ENCODE measurements around the gene PHKG2.

Gene PHKG2

DNA sequence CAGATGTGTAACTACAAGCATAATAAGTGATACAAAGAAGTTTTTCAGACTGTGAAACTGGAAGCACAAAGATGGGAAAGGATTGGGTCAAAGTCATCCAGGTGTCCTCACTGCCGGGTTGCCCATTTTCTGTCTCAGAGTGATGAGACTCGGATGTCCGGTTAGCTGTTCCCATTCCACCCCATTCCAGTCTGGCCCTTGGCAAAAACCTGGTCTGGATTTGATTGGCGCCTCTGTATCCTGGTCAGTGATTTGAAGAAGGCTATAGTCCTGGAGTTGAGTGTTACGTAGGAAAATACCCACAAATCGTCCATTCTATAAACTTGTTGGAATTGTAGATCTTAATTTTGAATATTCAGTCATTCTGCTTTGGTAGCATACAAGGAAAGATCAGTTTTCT lies 19.9 kb upstream of the PHKG2 start:
- DNase-seq (ENCODE audit: low read depth in 2 of 2), result no peak

DNA sequence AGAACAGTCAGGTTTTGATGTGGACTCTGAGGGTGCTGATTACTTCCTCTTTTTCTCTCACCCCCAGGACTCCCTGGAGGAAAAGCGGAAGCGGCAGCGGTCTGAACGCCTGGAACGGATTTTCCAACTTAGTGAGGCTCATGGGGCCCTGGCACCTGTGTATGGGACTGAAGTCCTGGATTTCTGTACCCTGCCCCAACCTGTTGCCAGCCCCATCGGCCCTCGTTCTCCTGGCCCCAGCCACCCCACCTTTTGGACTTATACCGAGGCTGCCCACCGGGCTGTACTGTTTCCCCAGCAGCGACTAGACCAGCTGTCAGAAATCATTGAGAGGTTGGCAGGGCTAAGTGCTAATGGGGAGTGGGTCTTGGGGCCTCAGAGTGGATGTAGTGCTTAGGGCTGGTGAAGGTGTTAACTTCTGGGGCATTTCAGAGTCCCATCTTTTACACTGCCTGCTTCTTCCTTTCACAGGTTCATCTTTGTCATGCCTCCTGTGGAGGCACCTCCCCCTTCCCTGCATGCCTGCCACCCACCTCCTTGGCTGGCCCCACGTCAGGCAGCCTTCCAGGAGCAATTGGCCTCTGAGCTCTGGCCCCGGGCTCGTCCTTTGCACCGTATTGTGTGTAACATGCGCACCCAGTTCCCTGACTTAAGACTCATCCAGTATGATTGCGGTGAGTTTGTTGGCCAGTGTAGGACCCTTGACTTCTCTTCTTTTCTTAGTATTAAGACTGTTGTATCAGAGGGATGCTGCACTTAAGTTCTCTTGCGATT lies 19.1 kb upstream of the PHKG2 start:
- DNase-seq (ENCODE audit: low read depth in 2 of 2), result no peak

- no peak for DNase-seq (ENCODE audit: low read depth in 2 of 2)
Observed at GRCh38 chr16:30731411-30731810, 16.8 kb upstream of the PHKG2 start.

DNA sequence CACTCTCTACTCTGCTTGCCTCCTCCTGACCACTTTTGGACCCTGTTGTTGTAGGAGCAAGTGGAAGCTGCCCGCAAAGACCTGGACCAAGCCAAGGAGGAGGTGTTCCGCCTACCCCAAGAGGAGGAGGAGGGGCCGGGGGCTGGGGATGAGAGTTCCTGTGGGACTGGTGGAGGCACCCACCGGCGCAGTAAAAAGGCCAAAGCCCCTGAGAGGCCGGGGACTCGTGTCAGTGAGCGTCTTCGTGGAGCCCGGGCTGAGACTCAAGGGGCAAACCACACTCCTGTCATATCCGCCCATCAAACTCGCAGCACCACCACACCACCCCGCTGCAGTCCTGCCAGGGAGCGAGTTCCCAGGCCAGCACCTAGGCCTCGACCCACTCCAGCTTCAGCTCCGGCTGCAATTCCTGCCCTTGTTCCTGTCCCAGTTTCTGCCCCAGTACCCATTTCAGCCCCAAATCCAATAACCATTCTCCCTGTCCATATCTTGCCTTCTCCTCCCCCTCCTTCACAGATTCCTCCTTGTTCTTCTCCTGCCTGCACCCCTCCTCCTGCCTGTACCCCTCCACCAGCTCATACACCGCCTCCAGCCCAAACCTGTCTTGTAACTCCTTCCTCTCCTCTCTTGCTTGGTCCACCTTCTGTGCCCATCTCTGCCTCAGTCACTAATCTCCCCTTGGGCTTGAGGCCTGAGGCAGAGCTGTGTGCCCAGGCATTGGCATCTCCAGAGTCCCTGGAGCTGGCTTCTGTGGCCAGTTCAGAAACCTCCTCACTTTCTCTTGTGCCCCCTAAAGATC lies 11.0 kb upstream of the PHKG2 start:
- DNase-seq (ENCODE audit: low read depth in 2 of 2), result no peak

DNA sequence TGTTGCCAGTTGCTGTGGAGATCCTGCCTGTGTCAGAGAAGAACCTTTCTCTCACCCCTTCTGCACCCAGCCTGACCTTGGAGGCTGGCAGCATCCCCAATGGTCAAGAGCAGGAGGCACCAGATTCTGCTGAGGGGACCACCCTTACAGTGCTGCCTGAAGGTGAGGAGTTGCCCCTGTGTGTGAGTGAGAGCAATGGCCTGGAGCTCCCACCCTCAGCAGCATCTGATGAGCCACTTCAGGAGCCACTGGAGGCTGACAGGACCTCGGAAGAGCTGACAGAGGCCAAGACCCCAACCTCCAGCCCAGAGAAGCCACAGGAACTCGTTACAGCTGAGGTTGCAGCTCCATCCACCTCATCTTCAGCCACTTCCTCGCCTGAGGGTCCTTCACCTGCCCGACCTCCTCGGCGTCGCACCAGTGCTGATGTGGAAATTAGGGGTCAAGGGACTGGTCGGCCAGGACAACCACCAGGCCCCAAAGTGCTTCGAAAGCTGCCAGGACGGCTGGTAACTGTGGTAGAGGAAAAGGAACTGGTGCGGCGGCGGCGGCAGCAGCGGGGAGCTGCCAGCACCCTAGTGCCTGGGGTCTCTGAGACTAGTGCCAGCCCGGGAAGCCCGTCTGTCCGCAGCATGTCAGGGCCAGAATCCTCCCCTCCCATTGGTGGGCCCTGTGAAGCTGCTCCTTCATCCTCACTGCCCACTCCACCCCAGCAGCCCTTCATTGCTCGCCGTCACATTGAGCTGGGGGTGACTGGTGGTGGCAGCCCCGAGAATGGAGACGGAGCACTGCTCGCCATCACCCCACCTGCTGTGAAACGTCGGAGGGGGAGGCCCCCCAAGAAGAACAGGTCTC lies 10.2 kb upstream of the PHKG2 start:
- DNase-seq (ENCODE audit: low read depth in 2 of 2), result no peak

GRCh38 chr16:30738984-30739951 lies 9.0 kb upstream of the PHKG2 start:
- no peak for DNase-seq (ENCODE audit: low read depth in 2 of 2)

- no peak for DNase-seq (ENCODE audit: low read depth in 2 of 2)
Observed at GRCh38 chr16:30740364-30741251, 7.6 kb upstream of the PHKG2 start.

DNA sequence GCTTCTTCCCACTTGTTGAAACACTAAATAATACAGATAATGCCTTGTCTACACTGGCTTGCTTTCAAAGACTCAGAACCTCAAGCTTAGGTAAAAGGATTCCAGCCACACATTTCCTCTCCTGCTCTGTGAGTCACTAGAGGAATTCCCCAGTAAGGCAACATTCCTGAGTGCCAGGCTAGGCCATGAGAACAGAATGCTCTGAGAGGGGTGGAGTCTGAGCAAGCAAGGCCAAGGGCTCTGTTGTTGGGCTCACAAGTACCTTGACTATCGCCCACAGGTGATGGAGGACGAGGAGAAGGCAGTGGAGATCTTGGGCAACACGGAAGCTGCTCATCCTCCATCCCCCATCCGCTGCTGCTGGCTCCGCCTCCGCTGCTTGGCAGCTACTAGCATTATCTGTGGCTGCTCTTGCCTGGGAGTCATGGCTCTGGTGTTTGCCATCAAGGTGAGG lies 6.7 kb upstream of the PHKG2 start:
- no peak for DNase-seq (ENCODE audit: low read depth in 2 of 2)

DNA sequence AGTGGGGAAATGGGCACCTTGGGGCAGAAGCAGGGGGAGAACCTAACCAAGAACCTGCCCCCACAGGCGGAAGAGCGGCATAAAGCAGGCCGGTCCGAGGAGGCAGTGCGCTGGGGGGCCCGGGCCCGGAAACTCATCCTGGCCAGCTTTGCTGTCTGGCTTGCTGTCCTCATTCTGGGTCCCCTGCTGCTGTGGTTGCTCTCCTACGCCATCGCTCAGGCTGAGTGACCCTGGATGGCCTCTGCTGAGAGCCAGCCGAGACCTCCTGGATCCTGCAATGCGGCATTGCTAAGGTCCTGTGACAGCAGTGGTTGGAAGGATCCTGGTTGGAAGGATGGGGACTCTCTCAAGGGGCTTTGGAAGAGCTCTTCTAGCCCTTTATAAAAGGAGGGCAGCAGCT lies 4.5 kb upstream of the PHKG2 start:
- DNase-seq (ENCODE audit: low read depth in 2 of 2), result no peak

GRCh38 chr16:30744183-30744582 lies 4.0 kb upstream of the PHKG2 start:
- no peak for DNase-seq (ENCODE audit: low read depth in 2 of 2)

GRCh38 chr16:30745082-30745481 lies 3.1 kb upstream of the PHKG2 start:
- no peak for DNase-seq (ENCODE audit: low read depth in 2 of 2)

DNA sequence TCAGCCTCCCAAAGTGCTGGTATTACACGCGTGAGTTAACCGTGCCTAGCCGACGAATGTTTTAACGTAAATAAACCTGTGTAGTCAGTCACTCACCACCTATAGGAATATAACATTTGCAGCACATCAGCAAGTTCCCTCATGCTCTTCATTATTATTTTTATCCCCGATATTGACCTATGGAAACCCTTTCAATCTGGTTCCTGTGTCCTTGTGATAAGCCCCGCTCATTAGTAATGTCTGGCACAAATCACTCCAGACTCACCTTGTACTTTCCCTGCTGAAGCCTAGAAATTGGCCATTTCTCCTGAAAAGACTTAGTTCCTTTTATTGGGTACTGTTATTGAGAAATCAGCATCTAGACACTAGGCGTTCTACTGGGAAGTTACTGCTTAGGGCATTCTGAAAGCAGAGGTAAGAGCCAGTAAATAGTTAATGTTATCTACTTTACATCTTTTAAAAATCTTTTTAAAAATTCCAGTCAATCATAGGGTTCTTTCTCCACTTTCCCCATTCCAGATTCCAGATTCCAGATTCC lies 1.5 kb upstream of the PHKG2 start:
- DNase-seq (ENCODE audit: low read depth in 2 of 2), result no peak

- no peak for DNase-seq (ENCODE audit: low read depth in 2 of 2)
Observed at GRCh38 chr16:30747331-30747730, 894 bp upstream of the PHKG2 start.

DNA sequence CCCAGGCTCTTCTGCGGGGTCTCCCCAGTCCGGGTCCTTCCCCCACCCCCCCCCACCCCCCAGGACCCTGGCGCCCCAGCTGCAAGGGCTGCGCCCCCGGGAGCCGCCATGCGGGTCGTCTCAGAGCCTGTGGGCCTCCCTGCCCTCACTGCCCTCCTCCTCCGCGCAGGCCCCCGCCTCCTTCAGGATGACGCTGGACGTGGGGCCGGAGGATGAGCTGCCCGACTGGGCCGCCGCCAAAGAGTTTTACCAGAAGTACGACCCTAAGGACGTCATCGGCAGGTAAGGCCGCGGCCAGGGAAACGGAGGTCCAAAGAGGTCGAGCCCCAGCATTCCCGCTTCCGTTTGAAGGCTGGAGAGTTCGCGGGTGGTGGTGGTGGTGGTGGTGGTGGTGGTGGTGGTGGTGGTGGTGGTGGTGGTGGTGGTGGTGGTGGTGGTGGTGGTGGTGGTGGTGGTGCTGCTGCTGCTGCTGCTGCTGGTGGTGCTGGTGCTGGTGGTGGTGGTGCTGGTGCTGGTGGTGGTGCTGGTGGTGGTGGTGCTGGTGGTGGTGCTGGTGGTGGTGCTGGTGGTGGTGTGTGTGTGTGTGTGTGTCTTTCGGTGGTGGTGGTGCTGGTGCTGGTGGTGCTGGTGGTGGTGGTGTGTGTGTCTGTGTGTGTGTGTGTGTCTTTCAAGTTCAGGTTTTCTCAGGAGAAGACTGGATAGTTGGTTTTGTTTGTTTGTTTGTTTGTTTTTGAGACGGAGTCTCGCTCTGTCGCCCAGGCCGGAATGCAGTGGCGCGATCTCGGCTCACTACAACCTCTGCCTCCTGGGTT lies 615 bp downstream of the PHKG2 start:
- no peak for DNase-seq (ENCODE audit: low read depth in 2 of 2)

DNA sequence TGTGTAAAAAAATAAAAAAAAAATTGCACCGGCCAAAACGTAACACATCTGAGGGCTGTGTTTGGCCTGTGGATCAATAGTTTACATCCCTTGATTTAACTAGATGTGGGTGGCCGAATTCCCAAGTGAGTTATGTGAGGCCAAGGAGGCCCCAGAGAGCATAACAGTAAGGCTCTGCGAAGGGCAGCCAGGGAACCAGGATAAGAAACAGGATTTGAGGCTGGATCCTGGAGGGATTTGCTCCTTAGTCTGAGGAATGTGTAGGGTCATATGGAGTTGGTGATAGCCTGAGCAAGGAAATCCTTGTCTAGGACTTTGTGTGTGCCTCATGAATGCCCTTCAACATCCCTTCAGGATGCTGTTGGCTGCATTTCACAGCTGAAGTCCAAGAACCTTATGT lies 2.0 kb downstream of the PHKG2 start:
- no peak for DNase-seq (ENCODE audit: low read depth in 2 of 2)

- DNase-seq (ENCODE audit: low read depth in 2 of 2), result no peak
Observed at GRCh38 chr16:30750876-30751465, 2.7 kb downstream of the PHKG2 start.

GRCh38 chr16:30753596-30753995 lies 5.4 kb downstream of the PHKG2 start:
- DNase-seq (ENCODE audit: low read depth in 2 of 2), result no peak

DNA sequence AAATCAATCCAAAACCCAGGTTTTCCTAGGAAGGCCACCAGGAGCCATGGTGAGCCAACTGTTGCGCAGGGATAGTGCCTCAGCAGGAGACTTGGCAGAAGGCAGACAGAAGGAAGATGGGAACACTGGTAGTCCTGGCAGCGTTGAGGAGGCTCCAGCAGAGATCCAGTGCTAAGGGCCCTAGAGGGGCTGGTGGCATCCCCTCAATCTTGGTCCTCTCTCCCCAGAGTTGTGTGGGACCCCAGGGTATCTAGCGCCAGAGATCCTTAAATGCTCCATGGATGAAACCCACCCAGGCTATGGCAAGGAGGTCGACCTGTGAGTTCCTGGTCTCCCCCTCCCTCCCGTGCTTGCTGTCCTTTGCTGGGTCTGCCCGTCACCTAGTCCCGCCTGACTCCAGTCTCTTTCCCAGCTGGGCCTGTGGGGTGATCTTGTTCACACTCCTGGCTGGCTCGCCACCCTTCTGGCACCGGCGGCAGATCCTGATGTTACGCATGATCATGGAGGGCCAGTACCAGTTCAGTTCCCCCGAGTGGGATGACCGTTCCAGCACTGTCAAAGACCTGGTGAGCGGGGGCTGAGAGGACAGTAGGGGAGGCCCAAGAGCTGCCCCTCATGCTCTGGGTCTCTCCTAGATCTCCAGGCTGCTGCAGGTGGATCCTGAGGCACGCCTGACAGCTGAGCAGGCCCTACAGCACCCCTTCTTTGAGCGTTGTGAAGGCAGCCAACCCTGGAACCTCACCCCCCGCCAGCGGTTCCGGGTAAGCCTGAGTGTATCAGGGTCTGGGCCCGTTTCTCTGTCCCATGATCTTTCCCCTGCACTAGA lies 7.9 kb downstream of the PHKG2 start:
- DNase-seq (ENCODE audit: low read depth in 2 of 2), result no peak

Data from stimulated activated CD8-positive, alpha-beta memory T cell treated with anti-CD3 and anti-CD28 coated beads, Interleukin-7, amount 100 ng/mL, for 4 hours (primary cell).